GM18498 (cell line): ENCODE results near the gene PARD3B.

Experiments used
- ATAC-seq: cut with Tn5 transposase; IDR thresholded peaks from one replicate; pipeline ENCODE4 v1.9.1; 2021; ENCODE audit warnings: mild to moderate bottlenecking, moderate library complexity; ENCODE audit not compliant: unreplicated experiment

The PARD3B gene

GRCh38 chr2:205169464-205169863 lies 624.2 kb downstream of the PARD3B start:
- ATAC-seq, result no peak

- ATAC-seq, result no peak
Observed at GRCh38 chr2:205170399-205170798, 625.1 kb downstream of the PARD3B start.

GRCh38 chr2:205171261-205171940 lies 626.1 kb downstream of the PARD3B start:
- no peak for ATAC-seq

- ATAC-seq, result no peak
Observed at GRCh38 chr2:205175831-205176230, 630.6 kb downstream of the PARD3B start.

- no peak for ATAC-seq
Observed at GRCh38 chr2:205176546-205176945, 631.3 kb downstream of the PARD3B start.

- ATAC-seq, result no peak
Observed at GRCh38 chr2:205177546-205177945, 632.3 kb downstream of the PARD3B start.

GRCh38 chr2:205180730-205181129 lies 635.5 kb downstream of the PARD3B start:
- ATAC-seq, result no peak

GRCh38 chr2:205187731-205188130 lies 642.5 kb downstream of the PARD3B start:
- no peak for ATAC-seq

- ATAC-seq, result no peak
Observed at GRCh38 chr2:205188239-205189138, 643.2 kb downstream of the PARD3B start.

- ATAC-seq, result no peak
Observed at GRCh38 chr2:205189301-205189700, 644.0 kb downstream of the PARD3B start.

- no peak for ATAC-seq
Observed at GRCh38 chr2:205190528-205190927, 645.3 kb downstream of the PARD3B start.

- ATAC-seq, result no peak
Observed at GRCh38 chr2:205193125-205193835, 648.0 kb downstream of the PARD3B start.

GRCh38 chr2:205193836-205194228 lies 648.6 kb downstream of the PARD3B start:
- ATAC-seq, result no peak

GRCh38 chr2:205197468-205198139 lies 652.3 kb downstream of the PARD3B start:
- no peak for ATAC-seq

GRCh38 chr2:205198140-205198525 lies 652.9 kb downstream of the PARD3B start:
- ATAC-seq, result no peak

GRCh38 chr2:205199165-205199850 lies 654.0 kb downstream of the PARD3B start:
- no peak for ATAC-seq

- ATAC-seq, result no peak
Observed at GRCh38 chr2:205210494-205210893, 665.2 kb downstream of the PARD3B start.

GRCh38 chr2:205212357-205212756 lies 667.1 kb downstream of the PARD3B start:
- ATAC-seq, result no peak

- no peak for ATAC-seq
Observed at GRCh38 chr2:205216092-205216491, 670.8 kb downstream of the PARD3B start.

GRCh38 chr2:205216580-205216979 lies 671.3 kb downstream of the PARD3B start:
- no peak for ATAC-seq
